Activated CD4-positive, alpha-beta T cell treated with anti-CD3 and anti-CD28 coated beads, Interleukin-2, amount 50 U/mL, for 16 hours (primary cell): ENCODE results near the gene MUC3A.
"Not testable (repeated sequence)": the region's sequence is repeated elsewhere in the genome, so short reads cannot be mapped to it uniquely, and the experiment has no call there.

ENCODE experiments used
- DNase-seq: peaks from one replicate; pipeline ENCODE4 v3.0.0-alpha.2; 2020

MUC3A gene

DNA sequence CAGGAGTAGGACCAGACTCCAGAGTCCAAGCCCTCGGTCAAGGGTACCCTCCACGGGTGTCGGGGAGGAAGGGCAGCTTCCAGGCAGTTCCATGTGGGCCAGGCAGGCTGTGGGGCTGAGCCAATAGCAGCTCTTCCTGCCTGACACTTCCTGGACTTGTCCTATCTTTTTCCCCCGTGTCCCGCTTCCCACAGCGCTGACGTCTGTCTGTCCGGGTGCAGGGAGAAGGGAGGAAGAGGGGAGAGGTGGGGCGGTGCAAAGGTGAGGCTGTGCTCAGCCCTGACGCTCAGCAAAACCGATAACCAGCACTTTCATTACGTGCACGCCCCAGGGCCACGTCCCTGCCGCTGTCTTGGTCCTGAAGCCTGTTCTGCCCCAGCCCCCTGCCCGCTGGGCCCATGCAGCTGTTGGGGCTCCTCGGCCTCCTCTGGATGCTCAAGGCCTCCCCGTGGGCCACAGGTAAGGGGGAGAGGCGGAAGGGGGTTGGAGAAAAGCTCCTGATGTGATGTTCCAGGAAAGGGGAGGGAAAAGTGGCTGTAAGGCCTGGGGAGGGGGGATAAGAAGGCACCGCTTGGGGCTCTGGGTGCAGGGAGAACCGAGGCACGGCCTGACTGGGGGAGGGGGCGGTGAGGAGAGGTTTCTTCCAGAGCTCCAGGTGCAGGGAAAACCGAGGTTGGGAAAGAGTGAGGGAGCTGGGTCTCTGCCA lies at the start of gene MUC3A:
TSS of gene MUC3A (plus strand) at position 308 of the 706 bp plus-strand sequence. CDS start at position 399, 91 bp downstream.
- DNase-seq, result no peak

DNA sequence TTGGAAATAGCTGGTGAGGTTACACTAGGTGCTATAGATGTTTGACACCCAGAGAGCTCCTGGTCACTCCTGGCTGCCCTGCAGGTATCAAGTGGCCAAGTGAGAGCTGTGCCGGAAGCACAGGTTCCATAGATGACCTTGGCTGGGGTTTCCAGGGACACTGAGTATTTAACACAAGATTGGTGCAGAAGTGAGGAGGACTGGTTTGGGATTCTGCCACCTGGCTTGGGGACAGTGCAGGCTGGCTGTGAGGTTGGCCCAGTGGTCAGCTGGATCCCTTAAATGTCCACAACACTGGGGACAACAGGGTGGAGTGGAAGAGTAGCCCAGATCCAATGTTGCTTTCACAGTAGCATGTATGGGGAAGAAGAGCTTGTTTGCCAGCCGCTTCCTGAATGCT lies 48.4 kb upstream of the MUC3A start:
- DNase-seq, result no peak

GRCh38 chr7:100901921-100902332 lies 47.4 kb upstream of the MUC3A start:
- no peak for DNase-seq

DNA sequence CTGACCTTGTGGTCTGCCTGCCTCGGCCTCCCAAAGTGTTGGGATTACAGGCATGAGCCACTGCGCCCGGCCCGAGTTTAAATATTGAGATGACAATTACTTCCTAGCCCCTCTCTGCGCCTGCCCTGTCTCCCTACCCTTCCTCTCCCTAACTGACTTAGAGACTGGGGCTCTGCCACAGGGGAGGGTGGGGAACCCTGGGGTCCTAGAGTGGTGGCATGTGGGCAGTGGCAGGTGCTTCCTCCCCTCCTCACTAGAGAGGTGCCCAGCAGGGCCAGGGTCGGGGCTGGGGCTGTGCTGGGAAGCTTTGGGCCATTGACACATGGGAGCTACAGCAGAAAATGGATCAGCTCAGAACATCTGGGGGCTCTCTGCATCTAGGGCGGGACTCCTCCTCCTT lies 46.7 kb upstream of the MUC3A start:
- no peak for DNase-seq

DNA sequence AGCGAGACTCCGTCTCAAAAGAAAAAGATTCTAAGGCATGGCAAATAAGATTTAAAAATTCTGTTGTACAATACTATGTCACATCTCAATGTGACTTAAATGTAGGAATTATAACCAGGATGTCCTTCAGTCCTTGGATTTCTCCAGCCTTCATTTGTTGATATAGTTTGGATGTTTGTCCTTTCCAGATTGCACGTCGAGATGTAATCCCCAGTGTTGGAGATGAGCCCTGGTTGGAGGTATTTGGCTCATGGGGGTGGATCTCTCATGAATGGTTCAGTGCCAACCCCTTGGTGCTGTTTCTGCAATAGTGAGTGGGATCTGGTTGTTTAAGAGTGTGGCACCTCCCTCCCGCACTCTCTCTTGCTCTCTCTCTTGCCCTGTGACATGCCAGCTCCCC lies 40.8 kb upstream of the MUC3A start:
- DNase-seq, result no peak

DNA sequence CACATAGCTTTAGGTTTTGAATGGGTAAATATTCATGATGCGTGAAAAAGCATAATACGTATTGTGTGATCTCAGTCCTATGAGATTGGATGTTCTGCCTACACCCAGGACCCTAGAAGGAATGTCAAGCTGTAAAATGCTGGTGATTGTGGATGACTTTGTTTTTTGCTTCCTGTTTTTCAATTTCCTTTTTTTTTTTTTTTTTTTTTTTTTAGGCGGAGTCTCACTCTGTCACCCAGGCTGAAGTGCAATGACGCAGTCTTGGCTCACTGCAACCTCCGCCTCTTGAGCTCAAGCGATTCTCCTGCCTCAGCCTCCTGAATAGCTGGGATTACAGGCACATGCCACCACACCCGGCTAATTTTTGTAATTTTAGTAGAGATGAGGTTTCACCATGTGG lies 38.9 kb upstream of the MUC3A start:
- DNase-seq, result not testable (repeated sequence)

DNA sequence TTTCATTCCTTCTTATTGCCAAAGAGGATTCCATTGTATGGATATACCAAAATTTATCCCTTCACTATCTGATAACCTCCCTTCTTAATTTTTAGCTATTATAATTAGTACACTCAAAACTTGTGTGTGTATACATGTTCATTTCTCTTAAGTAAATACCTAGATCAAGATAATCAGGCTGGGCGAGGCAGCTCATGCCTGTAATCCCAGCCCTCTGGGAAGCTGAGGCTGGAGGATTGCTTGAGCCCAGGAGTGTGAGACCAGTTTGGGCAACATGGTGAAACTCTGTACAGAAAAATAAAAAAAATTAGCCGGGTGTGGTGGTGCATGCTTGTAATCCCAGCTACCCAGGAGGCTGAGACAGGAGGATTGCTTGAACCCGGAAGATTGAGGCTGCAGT lies 37.9 kb upstream of the MUC3A start:
- DNase-seq, result no peak

GRCh38 chr7:100914208-100914878 lies 35.0 kb upstream of the MUC3A start:
- DNase-seq, result no peak

DNA sequence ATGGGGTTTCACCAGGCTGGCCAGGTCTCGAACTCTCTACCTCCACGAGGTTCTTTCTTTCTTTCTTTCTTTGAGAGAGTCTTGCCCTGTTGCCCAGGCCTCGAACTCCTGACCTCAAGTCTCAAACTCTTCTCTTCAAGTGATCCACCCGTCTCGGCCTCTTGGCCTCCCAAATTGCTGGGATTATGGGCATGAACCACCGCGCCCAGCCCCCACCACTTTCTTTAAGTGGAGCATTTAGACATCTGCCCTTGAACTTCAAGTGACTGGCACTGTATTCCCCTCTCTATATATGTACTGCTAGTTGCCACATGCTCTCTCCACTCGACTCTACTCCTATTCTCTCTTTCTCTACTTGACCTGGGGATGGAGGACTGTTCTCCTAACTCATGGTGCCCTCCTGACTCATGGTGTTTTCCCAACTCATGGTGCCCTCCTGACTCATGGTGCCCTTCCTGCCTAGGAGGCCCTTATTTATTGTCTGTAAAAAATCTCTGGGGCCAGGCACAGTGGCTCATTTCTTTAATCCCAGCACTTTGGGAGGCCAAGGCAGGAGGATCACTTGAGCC lies 34.4 kb upstream of the MUC3A start:
- no peak for DNase-seq

GRCh38 chr7:100919335-100919734 lies 30.0 kb upstream of the MUC3A start:
- not testable (repeated sequence) for DNase-seq

DNA sequence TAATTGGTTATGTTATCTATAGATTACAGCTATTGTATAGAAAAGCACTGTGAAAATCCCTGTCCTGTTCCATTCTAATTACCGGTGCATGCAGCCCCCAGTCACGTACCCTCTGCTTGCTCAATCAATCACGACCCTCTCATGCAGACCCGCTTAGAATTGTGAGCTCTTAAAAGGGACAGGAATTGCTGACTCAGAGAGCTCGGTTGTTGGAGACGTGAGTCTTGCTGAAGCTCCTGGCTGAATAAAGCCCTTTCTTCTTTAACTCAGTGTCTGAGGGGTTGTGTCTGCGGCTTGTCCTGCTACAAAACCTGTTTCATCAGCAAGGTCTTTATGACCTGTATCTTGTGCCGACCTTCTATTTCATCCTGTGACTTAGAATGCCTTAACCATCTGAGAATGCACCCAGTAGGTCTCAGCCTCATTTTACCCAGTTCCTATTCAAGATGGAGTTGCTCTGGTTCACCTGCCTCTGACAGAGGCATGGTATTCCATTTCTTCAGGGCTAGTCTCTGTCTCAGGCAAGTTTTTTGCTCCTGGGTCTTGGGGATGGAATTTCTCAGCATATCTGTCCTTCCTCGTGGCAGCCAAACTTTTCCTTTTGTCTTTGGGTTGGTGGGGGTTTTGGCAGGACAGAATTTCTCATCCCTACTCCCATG lies 29.4 kb upstream of the MUC3A start:
- DNase-seq, result not testable (repeated sequence)

- DNase-seq, result no peak
Measured at GRCh38 chr7:100921039-100921438, 28.3 kb upstream of the MUC3A start.

DNA sequence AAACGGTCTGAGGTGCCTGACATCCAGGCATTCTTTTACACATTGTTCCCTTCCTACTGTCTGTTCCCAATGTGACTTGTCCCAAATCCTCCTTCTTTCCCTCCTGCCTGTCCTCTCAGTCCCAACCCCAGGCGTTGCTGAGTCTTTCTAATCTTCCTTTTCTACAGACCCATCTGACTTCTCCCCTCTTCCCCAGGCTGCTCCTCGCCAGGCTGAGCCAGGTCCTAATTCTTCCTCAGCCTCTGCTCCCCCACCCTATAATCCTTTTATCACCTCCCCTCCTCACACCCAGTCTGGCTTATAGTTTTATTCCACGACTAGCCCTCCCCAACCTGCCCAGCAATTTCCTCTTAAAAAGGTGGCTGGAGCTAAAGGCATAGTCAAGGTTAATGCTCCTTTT lies 25.7 kb upstream of the MUC3A start:
- DNase-seq, result not testable (repeated sequence)

DNA sequence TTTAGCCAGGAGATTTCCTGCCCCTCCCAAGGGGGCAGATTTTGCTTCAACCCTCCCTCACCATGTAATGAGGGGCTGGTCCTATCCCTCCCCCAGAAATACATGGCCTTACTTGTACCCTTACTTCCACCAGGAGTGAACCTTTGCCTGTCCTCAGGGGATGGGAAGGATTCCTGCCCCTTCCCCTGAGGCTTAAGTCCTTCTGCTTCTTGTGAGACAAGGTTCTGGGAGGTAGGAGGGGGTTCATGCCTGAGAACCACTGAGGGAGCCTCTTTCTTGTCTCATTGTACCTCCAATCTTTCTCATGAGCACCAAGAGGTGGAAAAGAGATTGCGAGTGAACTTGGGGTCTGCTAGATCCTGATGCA lies 19.5 kb upstream of the MUC3A start:
- no peak for DNase-seq

DNA sequence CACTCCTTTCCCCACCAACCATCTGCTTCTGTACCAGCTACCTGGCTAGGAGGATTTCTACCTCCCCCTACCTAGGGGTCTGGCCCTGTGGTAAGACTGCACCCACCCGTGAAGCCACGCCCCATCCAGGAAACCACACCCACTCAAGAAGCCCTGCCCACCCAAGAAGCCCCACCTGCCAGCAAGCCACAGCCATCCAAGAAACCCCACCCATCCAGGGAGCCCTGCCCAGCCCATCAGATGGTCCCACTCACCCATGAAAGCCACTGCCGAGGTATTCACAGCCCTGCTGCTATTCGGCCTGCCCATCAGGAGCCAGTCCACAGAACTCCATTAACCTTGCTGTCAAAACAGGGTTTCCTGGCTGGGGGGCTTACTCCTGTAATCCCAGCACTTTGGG lies 15.6 kb upstream of the MUC3A start:
- no peak for DNase-seq

DNA sequence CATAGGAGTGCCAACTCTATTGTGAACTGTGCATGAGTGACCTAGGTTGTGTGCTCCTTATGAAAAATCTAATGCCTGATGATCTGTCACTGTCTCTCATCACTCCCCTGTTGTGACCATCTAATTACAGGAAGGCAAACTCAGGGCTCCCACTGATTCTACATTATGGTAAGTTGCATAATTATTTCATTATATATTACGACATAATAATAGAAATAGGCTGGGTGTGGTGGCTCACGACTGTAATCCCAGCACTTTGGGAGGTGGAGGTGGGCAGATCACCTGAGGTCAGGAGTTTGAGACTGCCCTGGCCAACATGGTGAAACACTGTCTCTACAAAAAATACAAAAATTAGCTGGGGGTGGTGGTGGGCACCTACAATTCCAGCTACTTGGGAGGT lies 14.0 kb upstream of the MUC3A start:
- not testable (repeated sequence) for DNase-seq

DNA sequence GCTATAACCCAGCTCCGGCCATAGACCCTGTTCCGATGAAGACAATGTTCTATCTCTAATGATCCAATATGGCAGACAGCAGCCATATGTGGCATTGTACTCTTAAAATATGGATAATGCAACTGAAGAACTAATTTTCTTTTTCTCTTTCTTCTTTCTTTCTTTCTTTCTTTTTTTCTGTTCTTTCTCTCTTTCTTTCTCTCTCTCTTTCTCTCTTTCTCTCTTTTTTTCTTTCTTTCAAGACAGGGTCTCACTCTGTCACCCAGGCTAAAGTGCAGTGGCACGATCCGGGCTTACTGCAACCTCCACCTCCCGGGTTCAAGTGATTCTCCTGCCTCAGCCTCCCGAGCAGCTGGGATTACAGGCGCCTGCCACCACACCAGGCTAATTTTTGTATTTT lies 13.2 kb upstream of the MUC3A start:
- DNase-seq, result not testable (repeated sequence)

DNA sequence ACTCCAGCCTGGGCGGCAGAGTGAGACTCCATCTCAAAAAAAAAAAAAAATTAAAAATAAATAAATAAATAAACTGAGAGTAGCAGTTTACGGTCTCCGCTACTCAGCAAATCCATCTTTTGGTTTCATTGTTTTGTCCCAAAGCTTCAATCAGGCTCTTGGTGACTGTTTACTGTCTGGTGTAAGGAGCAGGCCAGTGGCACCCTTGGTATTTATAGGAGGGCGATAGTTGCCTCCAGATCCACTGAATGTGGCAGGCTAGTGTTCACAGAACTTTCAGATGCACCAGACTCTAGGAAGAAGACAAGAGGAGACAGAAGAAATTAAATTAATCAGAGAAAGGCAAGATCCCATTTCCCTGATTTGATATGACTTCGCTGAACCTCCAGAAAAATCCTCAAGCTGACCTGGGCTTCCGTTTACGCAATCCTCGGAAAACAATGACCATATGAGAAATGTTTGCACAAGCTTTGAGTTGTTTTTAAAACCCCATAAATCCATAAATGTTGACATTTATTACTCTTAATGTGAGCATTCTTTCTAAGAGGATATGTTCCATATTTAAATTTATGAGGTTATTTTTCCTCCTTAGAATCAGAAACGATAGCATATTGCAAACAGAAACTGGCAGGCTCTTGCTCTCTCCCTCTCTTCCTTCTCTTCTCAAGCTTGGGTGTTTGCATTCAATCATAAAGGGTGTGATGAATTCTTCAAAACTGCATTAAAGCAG lies 7.1 kb upstream of the MUC3A start:
- DNase-seq, result no peak

DNA sequence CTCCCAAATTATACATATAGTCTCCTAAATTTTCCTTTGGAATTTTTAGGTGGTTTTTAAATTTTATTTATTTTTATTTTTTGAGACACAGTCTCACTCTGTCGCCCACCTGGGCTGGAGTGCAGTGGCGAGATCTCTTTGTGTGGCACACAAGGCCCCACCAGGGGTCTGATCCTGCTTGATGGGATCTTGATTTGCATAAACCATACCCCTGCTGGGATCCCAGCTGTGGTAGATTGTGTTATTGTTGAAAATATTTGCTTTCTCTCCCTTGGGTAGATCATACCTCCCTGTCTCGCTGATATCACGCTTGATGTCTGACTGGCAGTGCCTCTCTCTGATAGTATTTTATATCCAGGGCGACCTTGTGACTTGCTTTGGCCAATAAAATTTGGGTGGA lies 5.6 kb upstream of the MUC3A start:
- DNase-seq, result no peak

DNA sequence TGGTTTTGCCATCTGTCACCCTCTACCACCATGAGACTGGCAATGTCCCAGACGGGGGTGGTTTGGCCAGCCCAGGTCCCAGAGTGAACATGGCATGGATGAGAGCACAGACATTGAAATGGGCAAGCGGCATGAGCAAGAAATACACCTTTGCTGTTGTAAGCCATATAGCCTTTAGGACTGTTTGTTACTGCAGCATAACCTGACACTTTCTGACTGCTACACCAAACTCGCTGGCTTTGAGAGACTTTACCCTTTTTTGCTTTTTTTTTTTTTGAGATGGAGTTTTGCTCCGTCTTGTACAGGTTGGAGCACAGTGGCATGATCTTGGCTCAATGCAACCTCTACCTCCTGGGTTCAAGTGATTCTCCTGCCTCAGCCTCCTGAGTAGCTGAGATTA lies 5.2 kb upstream of the MUC3A start:
- DNase-seq, result no peak

- no peak for DNase-seq
Measured at GRCh38 chr7:100946111-100946510, 3.2 kb upstream of the MUC3A start.

DNA sequence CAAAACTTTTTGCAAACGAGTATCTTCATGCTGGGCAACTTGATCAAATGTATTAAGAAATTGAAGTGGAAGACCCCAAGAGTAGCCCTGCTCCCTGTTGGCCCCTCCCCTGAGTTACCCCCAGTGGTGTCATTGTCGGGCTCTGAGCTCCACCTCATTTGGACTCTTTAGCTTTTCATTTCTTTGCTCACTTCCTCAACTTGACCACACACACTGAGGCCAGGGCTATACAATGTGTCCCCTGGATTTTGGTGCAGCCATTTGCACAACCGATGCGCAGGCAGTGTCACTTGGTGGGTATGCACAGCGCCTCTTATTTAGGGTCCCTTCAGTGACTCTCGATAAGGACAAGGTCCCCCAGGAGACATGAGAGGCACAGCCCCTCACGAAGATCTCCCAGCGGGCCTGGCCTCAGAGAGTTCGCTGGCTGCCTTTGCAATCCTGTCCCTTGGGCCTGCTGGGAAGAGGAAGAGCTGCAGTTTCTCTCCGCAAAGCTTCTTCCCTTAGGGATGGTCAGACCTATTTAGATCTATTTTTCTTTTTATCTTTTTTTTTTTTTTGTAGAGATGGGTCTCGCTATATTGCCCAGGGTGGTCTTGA lies 2.5 kb upstream of the MUC3A start:
- DNase-seq, result no peak

GRCh38 chr7:100947792-100948191 lies 1.5 kb upstream of the MUC3A start:
- no peak for DNase-seq
